IMR-90 (cell line): Measurements from ENCODE around the gene SIRPD. TPM values are rescaled to one million over a fixed set of nuclear protein-coding genes. Genes with fewer than 3 reads are reported as not detected.
"Not testable (repeated sequence)": the region's sequence is repeated elsewhere in the genome, so short reads cannot be mapped to it uniquely, and the experiment has no call there.

Experiments used
- ATAC-seq: fragments of 200-7000 bp; cut with Tn5 transposase; 2 replicates; pipeline ENCODE4 v1.9.1; 2020; ENCODE audit warnings: low read depth, mild to moderate bottlenecking, moderate library complexity
- BruUV-seq: library from RNA; stranded (reverse); fragments of 400-500 nt; replicated peaks from 2 replicates; lab custom pipeline; 2021; lab: Mats Ljungman, UMichigan
- CTCF ChIA-PET: fragments of 300-600 bp; formaldehyde crosslinking; extraction: SDS; loops from one replicate; lab custom pipeline; 2021; ENCODE audit warnings: antibody characterized with exemption; lab: Yijun Ruan, JAX
- POLR2A ChIA-PET: fragments of 300-600 bp; sonication (Branson Sonifier 250); formaldehyde crosslinking; loops from one replicate; lab custom pipeline; 2022; ENCODE audit warnings: antibody characterized with exemption; ENCODE audit not compliant: unreplicated experiment; lab: Charles Lee
- DNase-seq: peaks from one replicate; pipeline ENCODE4 v3.0.0; 2013
- H2AFZ ChIP-seq: replicated peaks from 2 replicates; pipeline ENCODE3; 2013; ENCODE audit warnings: low read length, mild to moderate bottlenecking; ENCODE audit not compliant: poor library complexity
- H2AK5ac ChIP-seq: 2 replicates; pipeline ENCODE4 v1.6.1; 2013; ENCODE audit warnings: low read depth, low read length, inconsistent platforms
- H2AK9ac ChIP-seq: replicated peaks from 2 replicates; pipeline ENCODE3; 2013; ENCODE audit warnings: mild to moderate bottlenecking, low read depth, low read length, moderate library complexity; ENCODE audit not compliant: poor library complexity
- H2BK120ac ChIP-seq: 2 replicates; pipeline ENCODE4 v1.6.1; 2013; ENCODE audit warnings: low read depth, low read length, inconsistent platforms
- H2BK15ac ChIP-seq: 3 replicates; pipeline ENCODE4 v1.6.1; 2013; ENCODE audit warnings: low read depth, low read length, inconsistent platforms
- H2BK20ac ChIP-seq: 2 replicates; pipeline ENCODE4 v1.6.1; 2013; ENCODE audit warnings: low read depth, mild to moderate bottlenecking, inconsistent platforms, low read length, moderate library complexity
- H2BK5ac ChIP-seq: 2 replicates; pipeline ENCODE4 v1.6.1; 2013; ENCODE audit warnings: mild to moderate bottlenecking, low read depth, low read length, inconsistent platforms; ENCODE audit not compliant: poor library complexity, severe bottlenecking
- H3K14ac ChIP-seq: replicated peaks from 2 replicates; pipeline ENCODE4 v1.6.1; 2013; ENCODE audit warnings: low read depth, low read length, inconsistent platforms
- H3K18ac ChIP-seq: 2 replicates; pipeline ENCODE4 v1.6.1; 2013; ENCODE audit warnings: low read depth, low read length, control low read depth
- H3K23ac ChIP-seq: 2 replicates; pipeline ENCODE4 v1.6.1; 2013; ENCODE audit warnings: low read depth, low read length, inconsistent platforms
- H3K27ac ChIP-seq: 2 replicates; pipeline ENCODE4 v1.5.1; 2013; ENCODE audit warnings: mild to moderate bottlenecking, control low read depth, low read length; ENCODE audit not compliant: insufficient read depth
- H3K27me3 ChIP-seq: 2 replicates; pipeline ENCODE4 v1.6.1; 2013; ENCODE audit warnings: low read length; ENCODE audit not compliant: control insufficient read depth, insufficient read depth
- H3K36me3 ChIP-seq: 2 replicates; pipeline ENCODE4 v1.6.1; 2013; ENCODE audit warnings: low read length, mixed read lengths; ENCODE audit not compliant: control insufficient read depth, insufficient read depth
- H3K4ac ChIP-seq: 2 replicates; pipeline ENCODE4 v1.6.1; 2013; ENCODE audit warnings: low read depth, low read length, inconsistent platforms
- H3K4me1 ChIP-seq: 2 replicates; pipeline ENCODE4 v1.6.1; 2013; ENCODE audit warnings: low read length, mixed read lengths; ENCODE audit not compliant: control insufficient read depth, insufficient read depth
- H3K4me2 ChIP-seq: 2 replicates; pipeline ENCODE4 v1.6.1; 2013; ENCODE audit warnings: low read depth, mild to moderate bottlenecking, control low read depth, low read length, moderate library complexity
- H3K4me3 ChIP-seq: 2 replicates; pipeline ENCODE4 v1.5.1; 2013; ENCODE audit warnings: low read depth, mild to moderate bottlenecking, control low read depth, low read length, moderate library complexity; ENCODE audit not compliant: insufficient read depth
- H3K56ac ChIP-seq: 2 replicates; pipeline ENCODE4 v1.6.1; 2013; ENCODE audit warnings: low read length, inconsistent platforms; ENCODE audit not compliant: insufficient read depth; ENCODE audit errors: extremely low read depth
- H3K79me1 ChIP-seq, 2 experiments: 2 replicates each; pipeline ENCODE4 v1.6.1; 2013; ENCODE audit warnings: low read length in 2 of 2, inconsistent platforms in 1 of 2, low read depth in 1 of 2
- H3K9ac ChIP-seq: 2 replicates; pipeline ENCODE4 v1.6.1; 2013; ENCODE audit warnings: low read depth, low read length, control low read depth
- H3K9me1 ChIP-seq: 2 replicates; pipeline ENCODE4 v1.6.1; 2013; ENCODE audit warnings: low read length, inconsistent platforms; ENCODE audit not compliant: insufficient read depth
- H3K9me3 ChIP-seq: 2 replicates; pipeline ENCODE4 v1.6.1; 2013; ENCODE audit warnings: low read length; ENCODE audit not compliant: control insufficient read depth, insufficient read depth
- H4K20me1 ChIP-seq: 2 replicates; pipeline ENCODE4 v1.6.1; 2013; ENCODE audit warnings: low read length, inconsistent platforms; ENCODE audit not compliant: insufficient read depth
- H4K5ac ChIP-seq: 2 replicates; pipeline ENCODE4 v1.6.1; 2013; ENCODE audit warnings: mild to moderate bottlenecking, low read depth, low read length, control low read depth
- H4K8ac ChIP-seq, 2 experiments: 2 replicates each; pipeline ENCODE4 v1.6.1; 2013; ENCODE audit warnings: low read depth in 2 of 2, low read length in 2 of 2, control low read depth in 1 of 2, inconsistent platforms in 1 of 2
- H4K91ac ChIP-seq: 2 replicates; pipeline ENCODE4 v1.6.1; 2013; ENCODE audit warnings: low read depth, low read length, inconsistent platforms; ENCODE audit not compliant: insufficient read depth
- WGBS, 2 experiments: methylation state at CpG; one replicate each; pipeline versions ENCODE4 v1.1.5 to v1.1.7; 2013; ENCODE audit warnings: missing lambda C conversion rate in 2 of 2; ENCODE audit not compliant: insufficient read length in 1 of 2; ENCODE audit errors: extremely low coverage in 2 of 2; 5-methylcytosine and 5-hydroxymethylcytosine counted together
- dilution Hi-C: fragments of 300-500 bp; cut with HindIII; formaldehyde crosslinking; loops from one replicate; pipeline ENCODE4 v1.14.3; 2018; ENCODE audit warnings: low sequenced_read_pairs; ENCODE audit not compliant: unreplicated experiment
- in situ Hi-C: fragments of 300-500 bp; cut with MboI; formaldehyde crosslinking; loops from 3 replicates; pipeline ENCODE4 v1.14.3; 2019; ENCODE audit warnings: low sequenced_read_pairs, inconsistent platforms, mixed read lengths
- intact Hi-C: fragments of 100-400 bp; cut with micrococcal nuclease; formaldehyde crosslinking; loops from 2 replicates; pipeline ENCODE4 v1.10.0; 2022
- polyA plus RNA-seq, 3 experiments: library from polyadenylated mRNA; depleted of rRNA; stranded (reverse); fragments of >200 nt; gene quantifications; 2 replicates each; pipeline ENCODE4 v1.2.3, GENCODE V29; 2012; ENCODE audit warnings: low replicate concordance in 1 of 3
- total RNA-seq: library from RNA; depleted of rRNA; stranded (reverse); fragments of >200 nt; gene quantifications from 2 replicates; pipeline ENCODE4 v1.2.3, GENCODE V29; 2012

The SIRPD gene
- total and polyA plus RNA-seq, 2 of the 4 experiments (the other 2 are of a cell fraction), result not detected

DNA sequence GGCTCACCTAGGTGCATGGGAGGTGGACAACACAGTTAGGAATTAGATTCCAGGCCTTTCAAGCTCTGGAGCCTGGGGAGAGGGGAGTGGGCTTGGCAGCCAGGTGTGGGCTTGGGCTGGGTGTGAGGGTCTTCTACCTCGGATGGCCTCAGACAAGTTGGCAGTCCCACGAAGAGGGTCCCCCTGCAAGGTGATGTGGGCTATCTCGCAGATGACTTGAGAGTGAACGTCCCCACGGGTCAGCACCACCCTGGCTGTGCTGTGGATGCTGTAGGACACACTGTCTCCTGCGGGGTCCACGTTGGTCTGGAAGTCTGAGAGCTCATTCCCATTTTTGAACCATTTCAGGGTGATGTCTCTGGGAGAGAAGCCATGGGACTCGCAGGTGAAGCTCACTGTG, 14.1 kb upstream of the SIRPD start:
- H3K27ac ChIP-seq, H3K4me1 ChIP-seq, DNase-seq, H3K14ac ChIP-seq, BruUV-seq, dilution Hi-C loops, H3K18ac ChIP-seq, H3K4me3 ChIP-seq, H4K5ac ChIP-seq, H2AK5ac ChIP-seq, H4K8ac ChIP-seq, H3K9me3 ChIP-seq, H3K79me1 ChIP-seq, H3K9ac ChIP-seq, H2BK20ac ChIP-seq, H3K4me2 ChIP-seq, H2AFZ ChIP-seq, H2BK5ac ChIP-seq, H3K56ac ChIP-seq, H2AK9ac ChIP-seq, ATAC-seq, H2BK15ac ChIP-seq, POLR2A ChIA-PET, H4K91ac ChIP-seq, H3K23ac ChIP-seq, in situ Hi-C loops, CTCF ChIA-PET, H3K9me1 ChIP-seq, H3K36me3 ChIP-seq, H4K20me1 ChIP-seq, intact Hi-C loops, H3K27me3 ChIP-seq, H3K4ac ChIP-seq, H2BK120ac ChIP-seq: not testable (repeated sequence)
- 78% methylated on average over 1 of the region's 8 CpGs; no CpG with 5 or more reads in 1 of the 2 experiments for WGBS, 2 experiments
